Measurements from ENCODE around the gene DCP1A.

Gene DCP1A

GRCh38 chr3:53252096-53252946 is 95.0 kb downstream of the DCP1A start:
- Mint-ChIP-seq H3K36me3 (peaks cover 5% of the 10 kb centered on the region), H3K27ac (peak overlapping the region; percentile 83), H3K4me3 (peak overlapping the region; percentile 70), H3K4me1 (peaks cover 71% of the 10 kb centered on the region), H3K27me3 (no peaks in the 10 kb centered on the region), H3K9me3 (no peaks in the 10 kb centered on the region)
- no peak for ATAC-seq

- H3K36me3 Mint-ChIP-seq = peaks cover 5% of the 10 kb centered on the region
- peak overlapping the region; percentile 83 for H3K27ac Mint-ChIP-seq
- ATAC-seq = no peak
- peaks cover 73% of the 10 kb centered on the region for H3K4me1 Mint-ChIP-seq
- no peaks in the 10 kb centered on the region for H3K9me3 Mint-ChIP-seq
- H3K4me3 Mint-ChIP-seq = no peak overlapping the region
- no peaks in the 10 kb centered on the region for H3K27me3 Mint-ChIP-seq
These were observed 96.3 kb downstream of the DCP1A start for GRCh38 chr3:53250881-53251605.

- Mint-ChIP-seq H3K36me3 (peaks cover 5% of the 10 kb centered on the region), H3K27me3 (no peaks in the 10 kb centered on the region), H3K27ac (peak overlapping the region; percentile 83), H3K4me3 (no peak overlapping the region), H3K9me3 (no peaks in the 10 kb centered on the region), H3K4me1 (peaks cover 76% of the 10 kb centered on the region)
- ATAC-seq = no peak
These were observed 96.9 kb downstream of the DCP1A start for GRCh38 chr3:53250453-53250852.

- Mint-ChIP-seq H3K9me3 (no peaks in the 10 kb centered on the region), H3K27me3 (no peaks in the 10 kb centered on the region), H3K27ac (peak overlapping the region; percentile 55), H3K36me3 (peaks cover 12% of the 10 kb centered on the region), H3K4me3 (no peak overlapping the region), H3K4me1 (peaks cover 72% of the 10 kb centered on the region)
- no peak for ATAC-seq
These were observed 99.2 kb downstream of the DCP1A start for GRCh38 chr3:53248161-53248560.

- Mint-ChIP-seq H3K4me1 (peaks cover 67% of the 10 kb centered on the region), H3K4me3 (no peak overlapping the region), H3K36me3 (peaks cover 12% of the 10 kb centered on the region), H3K27me3 (no peaks in the 10 kb centered on the region), H3K27ac (peak overlapping the region; percentile 55), H3K9me3 (no peaks in the 10 kb centered on the region)
- no peak for ATAC-seq
These were observed 99.7 kb downstream of the DCP1A start for GRCh38 chr3:53247619-53248018.

- Mint-ChIP-seq H3K9me3 (no peaks in the 10 kb centered on the region), H3K4me3 (no peak overlapping the region), H3K36me3 (peaks cover 43% of the 10 kb centered on the region), H3K27ac (no peak overlapping the region), H3K4me1 (peaks cover 41% of the 10 kb centered on the region), H3K27me3 (no peaks in the 10 kb centered on the region)
- ATAC-seq = no peak
These were observed 103.1 kb downstream of the DCP1A start for GRCh38 chr3:53244271-53244670.

GRCh38 chr3:53243785-53244184 is 103.6 kb downstream of the DCP1A start:
- Mint-ChIP-seq H3K4me1 (peaks cover 38% of the 10 kb centered on the region), H3K27me3 (no peaks in the 10 kb centered on the region), H3K4me3 (no peak overlapping the region), H3K9me3 (no peaks in the 10 kb centered on the region), H3K36me3 (peaks cover 48% of the 10 kb centered on the region), H3K27ac (no peak overlapping the region)
- no peak for ATAC-seq

- Mint-ChIP-seq H3K4me3 (no peak overlapping the region), H3K27me3 (no peaks in the 10 kb centered on the region), H3K9me3 (no peaks in the 10 kb centered on the region), H3K4me1 (peaks cover 33% of the 10 kb centered on the region), H3K27ac (no peak overlapping the region), H3K36me3 (peaks cover 54% of the 10 kb centered on the region)
- no peak for ATAC-seq
These were observed 104.2 kb downstream of the DCP1A start for GRCh38 chr3:53243165-53243564.

GRCh38 chr3:53242642-53243041 is 104.7 kb downstream of the DCP1A start:
- ATAC-seq = no peak
- Mint-ChIP-seq H3K27ac (no peak overlapping the region), H3K4me1 (peaks cover 28% of the 10 kb centered on the region), H3K36me3 (peaks cover 53% of the 10 kb centered on the region), H3K27me3 (no peaks in the 10 kb centered on the region), H3K9me3 (no peaks in the 10 kb centered on the region), H3K4me3 (no peak overlapping the region)

- no peak overlapping the region for H3K4me3 Mint-ChIP-seq
- peaks cover 25% of the 10 kb centered on the region for H3K4me1 Mint-ChIP-seq
- peaks cover 51% of the 10 kb centered on the region for H3K36me3 Mint-ChIP-seq
- no peak overlapping the region for H3K27ac Mint-ChIP-seq
- no peak for ATAC-seq
- no peaks in the 10 kb centered on the region for H3K27me3 Mint-ChIP-seq
- no peaks in the 10 kb centered on the region for H3K9me3 Mint-ChIP-seq
These were observed 105.2 kb downstream of the DCP1A start for GRCh38 chr3:53242155-53242554.

- Mint-ChIP-seq H3K36me3 (peaks cover 56% of the 10 kb centered on the region), H3K9me3 (no peaks in the 10 kb centered on the region), H3K4me3 (no peak overlapping the region), H3K27me3 (no peaks in the 10 kb centered on the region), H3K27ac (no peak overlapping the region), H3K4me1 (peaks cover 25% of the 10 kb centered on the region)
- ATAC-seq = no peak
These were observed 106.1 kb downstream of the DCP1A start for GRCh38 chr3:53240989-53241972.

- peak overlapping the region; percentile 27 for H3K27ac Mint-ChIP-seq
- peaks cover 20% of the 10 kb centered on the region for H3K4me1 Mint-ChIP-seq
- H3K27me3 Mint-ChIP-seq = no peaks in the 10 kb centered on the region
- no peaks in the 10 kb centered on the region for H3K9me3 Mint-ChIP-seq
- ATAC-seq = no peak
- H3K36me3 Mint-ChIP-seq = peaks cover 65% of the 10 kb centered on the region
- H3K4me3 Mint-ChIP-seq = no peak overlapping the region
These were observed 107.5 kb downstream of the DCP1A start for GRCh38 chr3:53239800-53240199.

GRCh38 chr3:53238886-53239285 is 108.5 kb downstream of the DCP1A start:
- peaks cover 15% of the 10 kb centered on the region for H3K4me1 Mint-ChIP-seq
- H3K36me3 Mint-ChIP-seq = peaks cover 70% of the 10 kb centered on the region
- H3K27ac Mint-ChIP-seq = no peak overlapping the region
- no peak overlapping the region for H3K4me3 Mint-ChIP-seq
- no peaks in the 10 kb centered on the region for H3K9me3 Mint-ChIP-seq
- no peak for ATAC-seq
- H3K27me3 Mint-ChIP-seq = no peaks in the 10 kb centered on the region

- Mint-ChIP-seq H3K27ac (no peak overlapping the region), H3K36me3 (peaks cover 71% of the 10 kb centered on the region), H3K4me1 (peaks cover 9% of the 10 kb centered on the region), H3K4me3 (no peak overlapping the region), H3K9me3 (no peaks in the 10 kb centered on the region), H3K27me3 (no peaks in the 10 kb centered on the region)
- no peak for ATAC-seq
These were observed 109.1 kb downstream of the DCP1A start for GRCh38 chr3:53238051-53238850.

All from stimulated activated memory B cell treated with anti-CD40 and anti-IgM and Interleukin-4, amounts not matched to agents 10 μg/mL and 1 μg/mL and 100 μg/mL, for 72 hours (primary cell).